Neuronal stem cell (in vitro differentiated cells): ENCODE results near the gene TNS3.

Source experiments
- DNase-seq: peaks from one replicate; pipeline ENCODE4 v3.0.0-alpha.2; 2013; ENCODE audit warnings: low spot score
- H2AFZ ChIP-seq: one replicate; pipeline ENCODE4 v1.6.1; 2013; ENCODE audit warnings: mild to moderate bottlenecking, low read length, inconsistent platforms
- H2AK5ac ChIP-seq: 2 replicates; pipeline ENCODE4 v1.6.1; 2013; ENCODE audit warnings: low read depth, mild to moderate bottlenecking, inconsistent platforms, low read length, moderate library complexity, mixed read lengths
- H2BK120ac ChIP-seq: 2 replicates; pipeline ENCODE4 v1.6.1; 2013; ENCODE audit warnings: low read depth, mild to moderate bottlenecking, inconsistent platforms, low read length, moderate library complexity, mixed read lengths
- H2BK12ac ChIP-seq: one replicate; pipeline ENCODE4 v1.6.1; 2013; ENCODE audit warnings: low read length, inconsistent platforms
- H2BK15ac ChIP-seq: 2 replicates; pipeline ENCODE4 v1.6.1; 2013; ENCODE audit warnings: mild to moderate bottlenecking, low read length, inconsistent platforms, mixed read lengths
- H2BK5ac ChIP-seq: one replicate; pipeline ENCODE4 v1.6.1; 2013; ENCODE audit warnings: inconsistent platforms, mild to moderate bottlenecking, low read length, moderate library complexity
- H3K14ac ChIP-seq: one replicate; pipeline ENCODE4 v1.6.1; 2013; ENCODE audit warnings: low read length, inconsistent platforms
- H3K18ac ChIP-seq: 2 replicates; pipeline ENCODE4 v1.6.1; 2013; ENCODE audit warnings: low read length, inconsistent platforms
- H3K23ac ChIP-seq: 2 replicates; pipeline ENCODE4 v1.6.1; 2013; ENCODE audit warnings: low read depth, mild to moderate bottlenecking, mixed read lengths, low read length, inconsistent platforms; ENCODE audit not compliant: poor library complexity
- H3K27ac ChIP-seq: replicated peaks from 3 replicates; pipeline ENCODE4 v1.5.1; 2013; ENCODE audit warnings: low read length, inconsistent platforms
- H3K27me3 ChIP-seq, 3 experiments: 2 replicates each; pipeline ENCODE4 v1.6.1; 2013; ENCODE audit warnings: low read length in 3 of 3, mild to moderate bottlenecking in 2 of 3, inconsistent platforms in 1 of 3, low read depth in 1 of 3, mixed read lengths in 1 of 3, moderate library complexity in 1 of 3; ENCODE audit not compliant: control insufficient read depth in 3 of 3, insufficient read depth in 3 of 3
- H3K36me3 ChIP-seq, 2 donors: replicated peaks in 1 of 2; 2 replicates each; pipeline ENCODE4 v1.6.1; 2013; ENCODE audit warnings: low read length in 2 of 2; ENCODE audit not compliant: control insufficient read depth in 2 of 2, insufficient read depth in 2 of 2
- H3K4ac ChIP-seq: 2 replicates; pipeline ENCODE4 v1.6.1; 2013; ENCODE audit warnings: inconsistent platforms, mild to moderate bottlenecking, low read length, moderate library complexity
- H3K4me1 ChIP-seq, 2 donors: 1 replicate in 1 of 2; 2 replicates in 1 of 2; pipeline ENCODE4 v1.6.1; 2013; ENCODE audit warnings: low read length in 2 of 2, low read depth in 1 of 2; ENCODE audit not compliant: control insufficient read depth in 2 of 2, insufficient read depth in 1 of 2
- H3K4me2 ChIP-seq: one replicate; pipeline ENCODE4 v1.6.1; 2013; ENCODE audit warnings: mild to moderate bottlenecking, low read length, inconsistent platforms; ENCODE audit not compliant: insufficient read depth, poor library complexity, severe bottlenecking
- H3K4me3 ChIP-seq, 2 donors: 2 replicates each; pipeline ENCODE4 v1.5.1; 2013; ENCODE audit warnings: low read length in 2 of 2, mild to moderate bottlenecking in 2 of 2, inconsistent platforms in 1 of 2, moderate library complexity in 1 of 2
- H3K79me1 ChIP-seq: one replicate; pipeline ENCODE4 v1.6.1; 2013; ENCODE audit warnings: low read depth, mild to moderate bottlenecking, inconsistent platforms, low read length, moderate library complexity
- H3K9ac ChIP-seq: one replicate; pipeline ENCODE4 v1.6.1; 2013; ENCODE audit warnings: mild to moderate bottlenecking, low read depth, low read length, inconsistent platforms; ENCODE audit not compliant: poor library complexity
- H3K9me3 ChIP-seq, 2 donors: replicated peaks in 1 of 2; 2 replicates each; pipeline versions ENCODE3 to v1.6.1; 2013; ENCODE audit warnings: low read length in 2 of 2, mild to moderate bottlenecking in 2 of 2, inconsistent platforms in 1 of 2, low read depth in 1 of 2, mixed read lengths in 1 of 2, moderate library complexity in 1 of 2; ENCODE audit not compliant: control insufficient read depth in 2 of 2, insufficient read depth in 1 of 2
- H4K8ac ChIP-seq: one replicate; pipeline ENCODE4 v1.6.1; 2013; ENCODE audit warnings: low read depth, mild to moderate bottlenecking, inconsistent platforms, low read length, moderate library complexity
- H4K91ac ChIP-seq: one replicate; pipeline ENCODE4 v1.6.1; 2013; ENCODE audit warnings: low read length, low read depth, mild to moderate bottlenecking, inconsistent platforms; ENCODE audit not compliant: poor library complexity
- WGBS, 2 donors: extraction: QIAGEN DNeasy Blood & Tissue Kit; methylation state at CpG; one replicate each; pipeline ENCODE4 v1.1.7; 2013; ENCODE audit warnings: missing lambda C conversion rate in 2 of 2, mixed read lengths in 1 of 2; ENCODE audit not compliant: insufficient read length in 2 of 2, insufficient replicate concordance in 1 of 2; ENCODE audit errors: extremely low coverage in 2 of 2; 5-methylcytosine and 5-hydroxymethylcytosine counted together

The TNS3 gene

DNA sequence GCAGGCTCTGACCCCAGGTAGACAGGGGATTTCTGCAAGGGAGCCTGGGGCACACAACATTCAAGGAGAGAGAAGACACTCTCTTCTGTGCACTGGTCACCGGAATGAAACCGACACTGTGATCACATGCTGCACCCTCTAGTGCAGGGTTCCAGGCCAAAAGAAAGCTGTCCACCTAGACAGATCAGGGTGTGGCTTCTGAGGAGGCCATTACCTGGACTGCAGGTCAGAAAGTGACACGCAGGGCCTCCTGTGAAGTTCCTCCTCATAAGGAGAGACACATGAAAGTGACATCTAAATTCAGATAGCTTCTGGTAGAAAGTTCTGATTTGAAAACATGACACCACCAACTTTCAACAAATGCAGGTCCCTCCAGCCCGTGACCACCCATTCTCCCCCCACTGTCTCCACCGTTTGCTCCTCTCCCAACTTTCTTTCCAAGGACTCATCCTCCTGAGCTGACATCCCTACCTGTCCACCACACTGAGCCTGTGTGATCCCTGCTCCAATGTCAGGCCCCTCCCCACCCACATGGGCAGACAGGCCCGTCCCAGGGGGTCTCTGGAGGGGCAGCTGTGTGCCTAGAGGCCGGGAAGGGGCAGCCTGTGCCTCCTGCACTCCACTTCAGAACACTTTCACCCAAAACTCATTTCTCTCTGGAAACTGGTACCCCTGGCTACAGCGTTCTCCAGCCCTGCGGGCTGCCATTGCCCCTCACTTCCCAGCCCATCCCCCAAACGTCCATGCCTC is 198.0 kb downstream of the TNS3 start:
- no peaks in the 10 kb centered on the region for H3K27me3 ChIP-seq
- H2AK5ac ChIP-seq = no peak overlapping the region
- H3K79me1 ChIP-seq = peaks cover 7% of the 10 kb centered on the region

DNA sequence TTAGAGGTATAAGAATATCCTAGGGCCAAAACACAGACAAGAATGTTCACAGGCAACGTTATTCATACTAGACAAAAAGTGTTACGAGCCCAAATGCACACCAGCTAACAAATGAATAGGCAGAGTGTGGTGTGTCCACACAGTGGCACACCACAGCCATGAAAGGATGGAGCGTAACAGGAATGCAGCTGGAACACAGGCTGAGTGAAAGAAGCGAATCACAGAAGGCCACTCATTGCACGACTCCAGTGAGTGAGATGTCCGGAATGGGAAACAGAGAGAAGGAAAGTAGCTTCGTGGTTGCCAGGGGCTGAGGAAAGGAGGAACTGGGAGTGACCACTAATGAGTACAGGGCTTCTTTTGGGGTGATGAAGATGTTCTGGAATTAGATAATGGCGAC is 198.8 kb downstream of the TNS3 start:
- H3K27ac ChIP-seq = no peak overlapping the region
- H4K8ac ChIP-seq = no peak overlapping the region
- peaks cover 38 to 49% of the 10 kb centered on the region in 2 donors for H3K4me1 ChIP-seq
- no peak overlapping the region for H3K4me3 ChIP-seq
- H3K4me2 ChIP-seq = no peak overlapping the region
- no peak overlapping the region for H2BK15ac ChIP-seq
- no CpG with 5 or more reads among the region's 8 CpGs for WGBS, 2 donors
- no peaks in the 10 kb centered on the region for H3K27me3 ChIP-seq
- H2BK5ac ChIP-seq = no peak overlapping the region
- H3K4ac ChIP-seq = no peak overlapping the region
- peaks cover 7% of the 10 kb centered on the region for H3K79me1 ChIP-seq
- H3K9ac ChIP-seq = peak overlapping the region; percentile 5
- no peak overlapping the region for H2AFZ ChIP-seq
- H2AK5ac ChIP-seq = no peak overlapping the region
- H2BK12ac ChIP-seq = no peak overlapping the region
- H4K91ac ChIP-seq = no peak overlapping the region
- H2BK120ac ChIP-seq = no peak overlapping the region
- peaks cover 0 to 16% of the 10 kb centered on the region in 2 donors for H3K36me3 ChIP-seq
- H3K23ac ChIP-seq = no peak overlapping the region
- no peak overlapping the region for H3K14ac ChIP-seq
- H3K18ac ChIP-seq = peak overlapping the region; percentile 9
- peak; percentile 15 for DNase-seq
- no peaks in the 10 kb centered on the region for H3K9me3 ChIP-seq

More for the DNA sequence above, 198.0 kb downstream of the TNS3 start:
- Histone ChIP-seq H3K18ac (peak overlapping the region; percentile 60), H3K4me2 (no peak overlapping the region), H2AFZ (no peak overlapping the region), H2BK120ac (no peak overlapping the region), H3K4me3 (no peak overlapping the region), H3K14ac (no peak overlapping the region), H4K91ac (no peak overlapping the region), H3K4ac (no peak overlapping the region), H3K36me3 (peaks cover 0 to 19% of the 10 kb centered on the region in 2 donors), H3K27ac (no peak overlapping the region), H2BK5ac (no peak overlapping the region), H3K4me1 (peaks cover 31 to 41% of the 10 kb centered on the region in 2 donors), H4K8ac (no peak overlapping the region), H3K9me3 (no peaks in the 10 kb centered on the region), H2BK12ac (no peak overlapping the region), H3K23ac (peak overlapping the region; percentile 6), H3K9ac (no peak overlapping the region), H2BK15ac (no peak overlapping the region)
- DNase-seq = no peak
- WGBS, 2 donors = no CpG with 5 or more reads among the region's 10 CpGs

DNA sequence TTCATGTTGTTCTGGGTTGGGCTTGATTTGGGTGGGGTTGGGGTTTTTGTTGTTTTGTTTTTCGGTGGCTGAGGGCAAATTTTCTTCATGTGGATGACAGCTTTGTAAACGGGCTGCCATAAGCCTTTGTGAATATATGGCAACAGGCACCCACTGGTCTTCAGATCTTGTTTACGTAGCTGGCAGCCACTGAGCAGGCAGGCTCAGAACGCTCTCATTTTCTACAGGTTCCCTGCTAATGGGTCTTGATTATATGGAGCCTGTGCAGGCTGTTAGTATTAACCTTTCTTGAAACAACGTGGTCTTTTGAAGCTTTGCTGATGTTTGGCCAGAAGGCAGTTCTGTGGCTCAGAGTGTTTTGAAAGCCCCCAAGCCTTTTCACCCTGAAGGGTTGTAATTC is 199.7 kb downstream of the TNS3 start:
- no CpG with 5 or more reads among the region's 5 CpGs for WGBS, 2 donors
- Histone ChIP-seq H2BK120ac (no peak overlapping the region), H4K91ac (no peak overlapping the region), H2BK5ac (no peak overlapping the region), H3K14ac (no peak overlapping the region), H3K27ac (no peak overlapping the region), H3K79me1 (peaks cover 7% of the 10 kb centered on the region), H3K4me2 (no peak overlapping the region), H3K27me3 (no peaks in the 10 kb centered on the region), H2AFZ (no peak overlapping the region), H3K4ac (no peak overlapping the region), H3K9me3 (no peaks in the 10 kb centered on the region), H3K23ac (no peak overlapping the region), H2BK12ac (no peak overlapping the region), H3K4me3 (no peak overlapping the region), H3K4me1 (peaks cover 43 to 52% of the 10 kb centered on the region in 2 donors), H4K8ac (no peak overlapping the region), H2BK15ac (no peak overlapping the region), H3K36me3 (peaks cover 0 to 13% of the 10 kb centered on the region in 2 donors), H3K9ac (no peak overlapping the region), H3K18ac (no peak overlapping the region), H2AK5ac (no peak overlapping the region)
- DNase-seq = no peak

DNA sequence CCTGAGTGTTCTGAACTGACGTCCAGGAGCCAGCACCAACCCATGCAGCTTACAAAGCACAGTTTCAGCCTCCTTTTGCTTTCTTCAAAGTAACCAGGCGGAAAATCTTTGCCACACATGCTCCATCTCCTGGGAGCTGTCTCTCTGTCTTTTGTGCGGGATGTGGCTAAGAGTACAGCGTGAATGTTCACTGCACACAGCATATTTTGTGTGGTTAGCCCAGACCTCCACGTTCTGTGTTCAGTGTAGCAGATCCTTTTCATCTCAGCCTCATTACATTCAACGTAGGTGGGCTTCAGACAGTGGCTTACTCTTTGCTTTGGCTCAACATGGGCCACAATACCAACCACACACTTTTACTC is 200.8 kb downstream of the TNS3 start:
- Histone ChIP-seq H2AK5ac (no peak overlapping the region), H2BK15ac (no peak overlapping the region), H2BK5ac (no peak overlapping the region), H3K27ac (peak overlapping the region; percentile 11), H3K4me2 (no peak overlapping the region), H3K36me3 (peaks cover 0 to 11% of the 10 kb centered on the region in 2 donors), H3K79me1 (peaks cover 3% of the 10 kb centered on the region), H3K4me3 (no peak overlapping the region), H3K23ac (no peak overlapping the region), H3K9ac (no peak overlapping the region), H2AFZ (peak overlapping the region; percentile 31), H3K4ac (no peak overlapping the region), H3K18ac (no peak overlapping the region), H4K91ac (no peak overlapping the region), H3K4me1 (peaks cover 44 to 52% of the 10 kb centered on the region in 2 donors), H4K8ac (no peak overlapping the region), H3K14ac (no peak overlapping the region), H2BK120ac (no peak overlapping the region), H3K9me3 (no peaks in the 10 kb centered on the region), H2BK12ac (no peak overlapping the region), H3K27me3 (no peaks in the 10 kb centered on the region)
- peak; percentile 17 for DNase-seq
- WGBS, 2 donors = no CpG with 5 or more reads among the region's 6 CpGs
